Common myeloid progenitor, CD34-positive (primary cell): ENCODE data around the gene BTRC.

Experiments used
- CTCF ChIA-PET: fragments of 350-600 bp; sonication (Branson Sonifier 250); formaldehyde crosslinking; loops from one replicate; lab custom pipeline; 2021; ENCODE audit warnings: antibody characterized with exemption; lab: Charles Lee
- POLR2A ChIA-PET: fragments of 350-600 bp; sonication (Branson Sonifier 250); formaldehyde crosslinking; loops from one replicate; lab custom pipeline; 2021; ENCODE audit warnings: antibody characterized with exemption; lab: Charles Lee
- DNase-seq, 3 donors: peaks; one replicate each; pipeline versions ENCODE4 v3.0.0 to v3.0.0-alpha.2; 2013
- H3K27ac ChIP-seq, 2 experiments: 1 replicate in 1 of 2; 2 replicates in 1 of 2; pipeline ENCODE4 v1.7.0; 2013; ENCODE audit warnings: inconsistent platforms in 2 of 2, low read length in 2 of 2, mild to moderate bottlenecking in 2 of 2, low read depth in 1 of 2, moderate library complexity in 1 of 2; ENCODE audit not compliant: severe bottlenecking in 2 of 2, insufficient read depth in 1 of 2, poor library complexity in 1 of 2
- H3K27me3 ChIP-seq, 5 experiments: replicated peaks in 2 of 5; 1 replicate in 3 of 5; 2 replicates in 2 of 5; pipeline versions ENCODE4 v1.6.1 to v1.7.0; 2013; ENCODE audit warnings: low read length in 4 of 5, mild to moderate bottlenecking in 2 of 5, moderate library complexity in 2 of 5, inconsistent platforms in 1 of 5; ENCODE audit not compliant: insufficient read depth in 5 of 5, control insufficient read depth in 4 of 5
- H3K36me3 ChIP-seq, 4 experiments: 1 replicate in 2 of 4; 2 replicates in 2 of 4; pipeline versions ENCODE4 v1.6.1 to v1.7.0; 2013; ENCODE audit warnings: low read length in 3 of 4, control low read depth in 1 of 4, mild to moderate bottlenecking in 1 of 4; ENCODE audit not compliant: control insufficient read depth in 4 of 4, insufficient read depth in 4 of 4
- H3K4me1 ChIP-seq, 4 experiments: 1 replicate in 3 of 4; 2 replicates in 1 of 4; pipeline versions ENCODE4 v1.6.1 to v1.7.1; 2013; ENCODE audit warnings: low read length in 3 of 4, mild to moderate bottlenecking in 3 of 4, control low read depth in 1 of 4, inconsistent platforms in 1 of 4, moderate library complexity in 1 of 4; ENCODE audit not compliant: control insufficient read depth in 4 of 4, insufficient read depth in 4 of 4; ENCODE audit errors: control extremely low read depth in 1 of 4
- H3K4me3 ChIP-seq, 7 experiments: 1 replicate in 4 of 7; 2 replicates in 3 of 7; pipeline versions ENCODE4 v1.5.1 to v1.7.0; 2013; ENCODE audit warnings: mild to moderate bottlenecking in 7 of 7, low read length in 6 of 7, moderate library complexity in 6 of 7, inconsistent platforms in 2 of 7, low read depth in 2 of 7, control low read depth in 1 of 7; ENCODE audit not compliant: insufficient read depth in 4 of 7, control insufficient read depth in 1 of 7; ENCODE audit errors: extremely low read depth in 1 of 7
- H3K9me3 ChIP-seq, 5 experiments: 1 replicate in 4 of 5; 2 replicates in 1 of 5; pipeline versions ENCODE4 v1.6.1 to v1.7.1; 2013; ENCODE audit warnings: low read length in 4 of 5, mild to moderate bottlenecking in 2 of 5, inconsistent platforms in 1 of 5, low read depth in 1 of 5, moderate library complexity in 1 of 5; ENCODE audit not compliant: control insufficient read depth in 4 of 5, insufficient read depth in 2 of 5; ENCODE audit errors: control extremely low read depth in 1 of 5
- WGBS: methylation state at CpG from one replicate; pipeline ENCODE4 v1.1.5; 2013; ENCODE audit not compliant: insufficient coverage; 5-methylcytosine and 5-hydroxymethylcytosine counted together

Gene BTRC

GRCh38 chr10:101482568-101482967, 128.6 kb downstream of the BTRC start:
- no peaks in the 10 kb centered on the region for H3K4me1 ChIP-seq
- 99% methylated on average over 8 of the region's 10 CpGs for WGBS
- H3K9me3 ChIP-seq, result no peaks in the 10 kb centered on the region
- no peak overlapping the region for H3K4me3 ChIP-seq
- no peaks in the 10 kb centered on the region for H3K27me3 ChIP-seq
- ChIA-PET CTCF (interaction anchor here (1.0 kb wide), 1 partner anchor 15 kb away, joined by 4 read pairs; no protein-coding TSS in a partner anchor), POLR2A (no interaction called here)
- H3K36me3 ChIP-seq, result peaks cover 0 to 2% (median 0%) of the 10 kb centered on the region in 4 experiments
- H3K27ac ChIP-seq, result no peak overlapping the region
- DNase-seq, result no peak

GRCh38 chr10:101484175-101484745, 130.3 kb downstream of the BTRC start:
- DNase-seq, result no peak
- WGBS, result 100% methylated on average over 2 of the region's 8 CpGs
- Histone ChIP-seq H3K4me1 (no peaks in the 10 kb centered on the region), H3K27ac (no peak overlapping the region), H3K36me3 (peaks cover 0 to 2% (median 0%) of the 10 kb centered on the region in 4 experiments), H3K27me3 (no peaks in the 10 kb centered on the region), H3K4me3 (no peak overlapping the region), H3K9me3 (no peaks in the 10 kb centered on the region)
- CTCF ChIA-PET, result interaction anchor here (0.6 to 1.4 kb wide), 4 partner anchors 10 to 102 kb away, joined by 3 to 4 read pairs (median 3); no protein-coding TSS in a partner anchor
- POLR2A ChIA-PET, result interaction anchor here (0.5 kb wide), 1 partner anchor 66 kb away, joined by 3 read pairs; no protein-coding TSS in a partner anchor

DNA sequence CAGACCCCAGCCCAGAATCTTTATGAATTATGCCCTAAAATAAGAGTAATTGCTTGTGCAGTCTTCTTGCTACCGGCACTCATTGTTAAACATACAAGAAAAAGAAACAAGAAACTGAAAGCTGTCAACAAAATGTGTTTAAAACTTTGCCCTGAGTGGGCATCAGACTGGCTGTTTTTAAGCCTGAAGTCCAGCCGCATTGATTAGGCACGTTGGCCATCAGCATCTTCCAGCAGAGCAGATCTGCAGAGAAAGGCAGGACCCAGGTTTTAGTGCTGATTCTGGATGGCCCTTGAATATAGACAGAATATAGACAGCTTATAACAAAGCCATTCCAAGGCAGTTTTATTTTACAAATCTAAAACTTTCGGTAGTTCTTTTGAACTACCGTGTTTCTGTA, 131.2 kb downstream of the BTRC start:
- Histone ChIP-seq H3K4me1 (no peaks in the 10 kb centered on the region), H3K36me3 (peaks cover 0 to 2% (median 0%) of the 10 kb centered on the region in 4 experiments), H3K9me3 (no peaks in the 10 kb centered on the region), H3K4me3 (no peak overlapping the region), H3K27ac (no peak overlapping the region), H3K27me3 (no peaks in the 10 kb centered on the region)
- WGBS, result 96% methylated on average over 4 of the region's 5 CpGs
- DNase-seq, result no peak
- ChIA-PET POLR2A (no interaction called here), CTCF (interaction anchor here (1.4 kb wide), 1 partner anchor 18 kb away, joined by 3 read pairs; no protein-coding TSS in a partner anchor)

DNA sequence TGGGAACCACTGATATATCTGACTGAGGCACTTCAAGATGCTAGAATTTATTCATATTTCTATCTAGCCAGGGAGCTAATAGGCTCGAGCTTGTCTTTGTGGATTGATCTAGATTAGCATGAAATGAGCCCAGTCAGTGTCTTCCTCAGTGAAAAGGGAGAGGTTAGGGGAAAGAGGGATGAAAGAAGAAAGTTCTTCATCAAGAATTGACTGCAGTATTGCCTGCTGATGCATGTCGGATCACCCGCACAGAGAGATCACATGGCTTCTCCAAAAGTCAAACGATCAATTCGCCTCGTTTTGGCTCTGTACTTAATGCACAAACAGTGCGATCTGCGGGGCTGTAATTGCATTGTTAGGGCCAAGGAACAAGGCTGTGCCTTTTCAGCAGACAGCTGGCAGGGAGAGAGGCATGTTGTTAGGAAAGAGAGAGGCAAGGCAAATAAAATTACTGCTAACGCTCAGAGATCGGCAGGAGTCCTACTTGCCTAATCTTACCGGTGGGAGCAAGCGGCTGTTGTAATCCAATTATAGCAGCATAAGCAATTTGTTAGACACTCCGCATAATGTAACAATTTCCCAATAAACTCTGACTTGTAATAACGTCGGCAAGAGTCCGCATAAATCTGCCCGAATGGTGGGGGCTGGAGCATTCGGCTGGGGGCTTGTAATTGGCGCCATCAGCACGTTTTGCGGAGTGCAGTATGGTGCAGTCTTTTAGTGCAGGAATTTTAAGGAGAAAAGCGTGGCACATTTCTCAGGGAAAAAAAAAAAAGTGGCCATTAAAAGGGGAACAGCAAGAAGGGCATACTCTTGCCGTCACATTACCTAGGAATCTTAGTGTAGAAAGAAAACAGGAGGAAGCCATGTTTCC, 132.0 kb downstream of the BTRC start:
- CTCF ChIA-PET, result interaction anchor here (1.4 kb wide), 1 partner anchor 19 kb away, joined by 3 read pairs; no protein-coding TSS in a partner anchor
- WGBS, result 81% methylated on average over 21 of the region's 23 CpGs

DNA sequence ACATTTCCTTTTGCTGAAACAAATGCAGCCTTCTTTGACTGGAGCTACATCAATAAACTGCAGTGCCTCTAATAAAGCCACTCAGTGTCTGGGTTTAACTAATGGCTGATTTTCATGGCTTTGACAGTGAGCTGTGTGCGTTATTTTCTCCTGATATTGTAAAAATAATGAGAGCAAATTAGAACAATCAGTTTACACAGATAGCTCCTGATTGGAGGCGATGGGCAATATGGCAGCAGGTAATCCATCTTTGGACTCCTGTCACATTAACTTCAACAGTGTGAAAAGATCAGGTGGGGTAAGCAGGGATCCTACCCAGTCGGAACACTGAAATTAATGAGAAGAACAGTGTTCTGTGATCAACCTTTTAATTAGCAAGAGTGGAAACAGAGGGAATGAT, 133.4 kb downstream of the BTRC start:
- POLR2A ChIA-PET, result no interaction called here
- Histone ChIP-seq H3K4me1 (no peaks in the 10 kb centered on the region), H3K36me3 (no peaks in the 10 kb centered on the region), H3K27ac (no peak overlapping the region), H3K4me3 (no peak overlapping the region), H3K9me3 (no peaks in the 10 kb centered on the region), H3K27me3 (no peaks in the 10 kb centered on the region)
- DNase-seq, result no peak
- WGBS, result 100% methylated on average over 2 of the region's 3 CpGs
- CTCF ChIA-PET, result interaction anchor here (0.8 to 1.9 kb wide), 3 partner anchors 10 to 65 kb away, joined by 3 to 5 read pairs (median 4); no protein-coding TSS in a partner anchor

More for the DNA sequence above, 132.0 kb downstream of the BTRC start:
- POLR2A ChIA-PET, result no interaction called here
- no peaks in the 10 kb centered on the region for H3K36me3 ChIP-seq
- H3K4me3 ChIP-seq, result peak overlapping the region in 1 of 7 experiments; percentile 15
- no peak overlapping the region for H3K27ac ChIP-seq
- no peaks in the 10 kb centered on the region for H3K9me3 ChIP-seq
- H3K4me1 ChIP-seq, result no peaks in the 10 kb centered on the region
- no peak for DNase-seq
- H3K27me3 ChIP-seq, result no peaks in the 10 kb centered on the region

DNA sequence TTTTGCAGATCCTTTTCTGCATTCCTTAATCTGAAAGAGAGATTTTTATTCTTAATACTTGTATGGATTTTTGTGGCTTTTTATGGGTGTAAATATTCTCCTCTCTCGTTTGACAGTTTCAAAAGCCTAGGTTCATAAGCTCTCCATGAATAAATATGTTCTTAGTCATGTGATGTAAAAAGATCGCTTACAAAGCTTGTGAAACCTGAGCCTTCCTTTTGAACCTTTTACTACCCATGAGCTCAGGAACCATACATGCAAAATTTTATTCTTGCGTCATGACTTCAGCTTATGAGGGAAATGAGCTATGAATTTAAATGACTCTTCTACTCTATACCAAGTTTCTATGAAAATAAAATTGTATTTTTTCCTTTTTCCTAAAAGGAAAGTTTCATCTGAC, 135.4 kb downstream of the BTRC start:
- H3K27me3 ChIP-seq, result no peaks in the 10 kb centered on the region
- no CpG with 5 or more reads among the region's 3 CpGs for WGBS
- POLR2A ChIA-PET, result no interaction called here
- DNase-seq, result no peak
- H3K4me3 ChIP-seq, result no peak overlapping the region
- H3K36me3 ChIP-seq, result no peaks in the 10 kb centered on the region
- no peak overlapping the region for H3K27ac ChIP-seq
- CTCF ChIA-PET, result interaction anchor here (1.0 to 1.9 kb wide), 4 partner anchors 13 to 388 kb away, joined by 3 to 6 read pairs (median 4); no protein-coding TSS in a partner anchor
- H3K4me1 ChIP-seq, result no peaks in the 10 kb centered on the region
- no peaks in the 10 kb centered on the region for H3K9me3 ChIP-seq
